IPS-15b (cell line): ENCODE data around the gene INPP4B.

Experiments
- H3K27me3 ChIP-seq: one replicate; pipeline ENCODE4 v1.6.1; 2013; ENCODE audit warnings: low read length; ENCODE audit not compliant: control insufficient read depth, insufficient read depth
- H3K36me3 ChIP-seq: one replicate; pipeline ENCODE4 v1.6.1; 2013; ENCODE audit warnings: low read length; ENCODE audit not compliant: control insufficient read depth, insufficient read depth
- H3K4me1 ChIP-seq: one replicate; pipeline ENCODE4 v1.6.1; 2013; ENCODE audit warnings: mild to moderate bottlenecking, low read length; ENCODE audit not compliant: control insufficient read depth, insufficient read depth
- H3K4me3 ChIP-seq: one replicate; pipeline ENCODE4 v1.5.1; 2013; ENCODE audit warnings: low read depth, low read length
- H3K9ac ChIP-seq: one replicate; pipeline ENCODE4 v1.6.1; 2013; ENCODE audit warnings: low read depth, mild to moderate bottlenecking, low read length
- H3K9me3 ChIP-seq: one replicate; pipeline ENCODE4 v1.6.1; 2013; ENCODE audit warnings: mild to moderate bottlenecking, low read length; ENCODE audit not compliant: control insufficient read depth, insufficient read depth

Gene INPP4B

GRCh38 chr4:142549726-142550463 is 296.2 kb downstream of the INPP4B start:
- no peak overlapping the region for H3K9ac ChIP-seq
- H3K4me3 ChIP-seq = no peak overlapping the region
- H3K4me1 ChIP-seq = no peaks in the 10 kb centered on the region
- H3K9me3 ChIP-seq = no peaks in the 10 kb centered on the region
- H3K36me3 ChIP-seq = no peaks in the 10 kb centered on the region
- H3K27me3 ChIP-seq = no peaks in the 10 kb centered on the region

DNA sequence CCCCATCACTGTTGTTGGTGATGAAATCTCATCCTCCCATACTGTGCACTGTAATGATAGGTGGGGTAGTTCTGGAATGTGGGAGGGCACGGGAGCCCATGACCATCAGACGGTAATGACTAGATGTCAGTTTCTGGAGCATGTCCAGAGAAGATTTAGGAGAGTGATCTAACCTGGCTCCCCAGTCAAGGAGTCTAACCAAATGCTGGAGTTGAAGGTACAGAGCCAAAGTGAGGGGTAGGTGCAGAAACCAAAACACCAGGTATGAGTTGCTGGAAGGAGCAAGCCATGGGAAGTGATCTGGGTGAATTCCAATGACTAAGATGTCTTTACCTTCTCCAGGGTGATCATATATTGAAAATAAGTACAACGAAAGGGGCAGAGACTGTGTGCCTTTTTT is 296.9 kb downstream of the INPP4B start:
- H3K9me3 ChIP-seq = no peaks in the 10 kb centered on the region
- no peaks in the 10 kb centered on the region for H3K36me3 ChIP-seq
- H3K4me1 ChIP-seq = no peaks in the 10 kb centered on the region
- H3K27me3 ChIP-seq = no peaks in the 10 kb centered on the region
- H3K9ac ChIP-seq = no peak overlapping the region
- H3K4me3 ChIP-seq = no peak overlapping the region

- Histone ChIP-seq H3K4me1 (no peaks in the 10 kb centered on the region), H3K9ac (no peak overlapping the region), H3K27me3 (no peaks in the 10 kb centered on the region), H3K36me3 (no peaks in the 10 kb centered on the region), H3K4me3 (no peak overlapping the region), H3K9me3 (no peaks in the 10 kb centered on the region)
Measured at GRCh38 chr4:142548491-142548890, 297.6 kb downstream of the INPP4B start.

DNA sequence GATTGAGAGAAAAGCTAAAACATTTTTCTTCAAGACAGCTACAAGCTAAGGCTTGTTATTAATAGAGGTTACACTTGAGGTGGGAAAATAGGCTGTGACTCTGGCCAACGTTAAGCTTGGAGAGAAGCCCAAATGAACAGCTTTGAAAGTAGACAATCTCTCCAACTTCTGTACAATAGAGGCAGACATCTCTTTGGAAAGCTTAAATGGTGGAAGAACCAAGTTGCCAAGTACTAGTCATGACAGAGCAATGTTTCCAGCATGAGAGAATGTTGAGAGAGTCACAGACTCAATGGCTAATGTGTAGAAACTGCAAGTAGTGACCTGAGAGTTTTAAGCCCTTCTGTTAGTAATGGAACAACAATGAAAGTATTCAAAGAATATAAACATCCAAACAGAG is 298.1 kb downstream of the INPP4B start:
- Histone ChIP-seq H3K4me1 (no peaks in the 10 kb centered on the region), H3K4me3 (no peak overlapping the region), H3K9me3 (no peaks in the 10 kb centered on the region)

DNA sequence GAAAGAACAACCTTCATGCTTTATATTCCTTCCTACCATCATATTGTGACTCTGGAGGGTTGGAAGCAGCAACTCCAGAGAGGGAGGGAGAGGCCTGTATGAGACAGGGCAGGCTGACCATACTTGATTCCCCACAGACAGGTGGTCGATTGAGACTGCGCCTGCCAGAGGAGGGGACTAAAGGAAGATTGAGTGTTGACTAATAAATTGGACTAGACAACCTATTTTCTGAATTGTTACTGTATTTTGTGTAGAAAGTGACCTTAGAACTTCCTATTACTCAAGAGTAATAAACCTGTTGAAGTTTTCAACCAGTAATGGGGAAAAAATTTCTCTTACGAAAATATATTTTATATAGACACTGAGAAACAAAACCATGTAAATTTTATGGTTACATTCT is 301.5 kb downstream of the INPP4B start:
- Histone ChIP-seq H3K36me3 (no peaks in the 10 kb centered on the region), H3K27me3 (no peaks in the 10 kb centered on the region), H3K4me1 (no peaks in the 10 kb centered on the region), H3K9me3 (no peaks in the 10 kb centered on the region), H3K4me3 (no peak overlapping the region), H3K9ac (no peak overlapping the region)

More for the DNA sequence above, 298.1 kb downstream of the INPP4B start:
- Histone ChIP-seq H3K36me3 (no peaks in the 10 kb centered on the region), H3K27me3 (no peaks in the 10 kb centered on the region), H3K9ac (no peak overlapping the region)

DNA sequence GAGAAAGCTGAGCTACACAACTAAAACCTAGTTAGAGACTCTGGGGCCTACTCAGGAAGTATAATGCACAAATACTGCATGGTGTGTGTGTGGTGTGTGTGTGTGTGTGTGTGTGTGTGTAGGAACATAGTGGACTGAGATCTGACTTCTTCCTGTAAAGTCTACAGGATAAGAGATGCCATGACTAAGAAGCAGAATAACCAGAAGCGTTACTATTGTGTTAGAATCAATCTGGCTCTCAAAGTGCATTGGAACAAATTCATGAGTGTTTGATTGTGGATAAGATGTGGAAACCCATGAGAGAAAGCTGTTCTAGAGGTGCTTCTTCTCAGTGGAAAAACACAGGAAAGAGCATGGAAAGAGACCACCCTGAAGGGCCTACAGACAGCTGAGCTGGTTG is 302.1 kb downstream of the INPP4B start:
- Histone ChIP-seq H3K36me3 (no peaks in the 10 kb centered on the region), H3K4me3 (no peak overlapping the region), H3K27me3 (no peaks in the 10 kb centered on the region), H3K9ac (no peak overlapping the region), H3K9me3 (no peaks in the 10 kb centered on the region), H3K4me1 (no peaks in the 10 kb centered on the region)

GRCh38 chr4:142540483-142540804 is 305.7 kb downstream of the INPP4B start:
- no peaks in the 10 kb centered on the region for H3K9me3 ChIP-seq
- no peaks in the 10 kb centered on the region for H3K36me3 ChIP-seq
- no peak overlapping the region for H3K9ac ChIP-seq
- no peaks in the 10 kb centered on the region for H3K4me1 ChIP-seq
- no peaks in the 10 kb centered on the region for H3K27me3 ChIP-seq
- no peak overlapping the region for H3K4me3 ChIP-seq

GRCh38 chr4:142539796-142540482 is 306.2 kb downstream of the INPP4B start:
- H3K4me3 ChIP-seq = no peak overlapping the region
- no peak overlapping the region for H3K9ac ChIP-seq
- H3K27me3 ChIP-seq = no peaks in the 10 kb centered on the region
- no peaks in the 10 kb centered on the region for H3K4me1 ChIP-seq
- no peaks in the 10 kb centered on the region for H3K9me3 ChIP-seq
- no peaks in the 10 kb centered on the region for H3K36me3 ChIP-seq

DNA sequence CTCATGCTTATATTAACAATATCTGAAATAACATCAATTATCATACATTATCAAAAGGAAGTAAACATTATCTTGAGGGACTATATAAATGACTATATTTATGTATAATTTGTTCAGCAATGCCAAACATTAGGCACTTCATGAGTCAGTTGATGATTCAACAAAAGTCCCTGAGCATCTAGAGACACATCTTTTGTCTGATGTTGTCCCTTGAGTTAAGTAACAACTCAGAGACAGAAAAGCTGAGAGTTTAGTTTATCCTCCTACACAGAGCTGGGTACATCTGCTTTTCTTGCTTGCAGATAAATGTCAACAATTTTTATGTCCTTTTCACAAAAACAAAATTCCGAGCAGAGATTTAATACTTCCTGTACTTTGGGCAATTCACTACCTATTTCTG is 311.1 kb downstream of the INPP4B start:
- Histone ChIP-seq H3K36me3 (no peaks in the 10 kb centered on the region), H3K9ac (no peak overlapping the region), H3K4me3 (no peak overlapping the region), H3K9me3 (no peaks in the 10 kb centered on the region), H3K4me1 (no peaks in the 10 kb centered on the region), H3K27me3 (no peaks in the 10 kb centered on the region)

- Histone ChIP-seq H3K9me3 (no peaks in the 10 kb centered on the region), H3K36me3 (no peaks in the 10 kb centered on the region), H3K9ac (no peak overlapping the region), H3K4me3 (no peak overlapping the region), H3K4me1 (no peaks in the 10 kb centered on the region), H3K27me3 (no peaks in the 10 kb centered on the region)
Measured at GRCh38 chr4:142532054-142532453, 314.0 kb downstream of the INPP4B start.

DNA sequence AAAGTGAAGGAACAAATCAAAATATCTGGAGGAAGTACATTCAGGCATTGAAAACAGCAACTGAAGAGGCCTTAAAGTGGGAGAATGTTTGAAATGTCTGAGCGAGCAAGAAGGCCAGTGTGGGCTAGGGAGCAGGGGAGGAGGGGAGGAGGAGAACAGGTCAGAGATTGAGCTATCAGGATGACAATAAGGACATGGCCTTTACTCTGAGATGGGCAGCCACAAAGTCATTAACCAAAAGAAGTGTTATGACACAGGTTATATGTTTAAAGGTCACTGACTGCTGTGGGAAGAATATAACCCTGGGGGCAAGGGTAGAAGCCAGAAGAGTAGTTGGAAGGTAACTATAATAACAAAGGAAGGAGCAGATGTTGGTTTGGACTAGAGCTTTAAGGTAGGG is 315.4 kb downstream of the INPP4B start:
- no peaks in the 10 kb centered on the region for H3K4me1 ChIP-seq
- H3K27me3 ChIP-seq = no peaks in the 10 kb centered on the region
- no peak overlapping the region for H3K4me3 ChIP-seq
- no peak overlapping the region for H3K9ac ChIP-seq
- no peaks in the 10 kb centered on the region for H3K36me3 ChIP-seq
- no peaks in the 10 kb centered on the region for H3K9me3 ChIP-seq

DNA sequence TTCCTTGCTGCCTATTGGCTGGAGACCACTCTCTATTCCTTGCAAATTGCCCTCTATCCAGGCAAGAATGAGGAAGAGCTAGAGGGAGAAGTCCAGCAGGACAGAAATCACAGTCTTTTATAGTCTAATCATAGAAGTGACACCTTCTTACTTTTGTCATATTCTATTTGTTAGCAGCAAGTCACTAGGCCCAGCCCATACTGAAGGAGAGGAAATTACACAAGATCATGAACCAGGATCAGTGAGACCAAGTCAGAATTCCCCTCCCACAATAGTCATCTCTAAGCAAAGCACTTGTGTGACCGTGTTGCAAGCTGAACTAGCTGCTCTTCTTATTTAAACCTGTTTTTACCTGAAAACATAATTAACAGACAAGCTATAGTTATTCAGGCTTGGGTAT is 317.7 kb downstream of the INPP4B start:
- no peaks in the 10 kb centered on the region for H3K4me1 ChIP-seq
- no peaks in the 10 kb centered on the region for H3K9me3 ChIP-seq
- H3K4me3 ChIP-seq = no peak overlapping the region
- H3K36me3 ChIP-seq = no peaks in the 10 kb centered on the region
- H3K27me3 ChIP-seq = no peaks in the 10 kb centered on the region
- H3K9ac ChIP-seq = no peak overlapping the region
